Osteoblast (primary cell): ENCODE measurements around the gene SFXN3. TPM values are rescaled to one million over a fixed set of nuclear protein-coding genes. Genes with fewer than 3 reads are reported as not detected.

Experiments
- DNase-seq: peaks from one replicate; pipeline ENCODE4 v3.0.0; 2011; ENCODE audit warnings: low spot score, mixed read lengths; ENCODE audit not compliant: insufficient read length; ENCODE audit errors: missing footprints
- H2AFZ ChIP-seq: 2 replicates; pipeline ENCODE4 v1.6.0; 2011; ENCODE audit warnings: mild to moderate bottlenecking, low read length
- H3K27ac ChIP-seq: 2 replicates; pipeline ENCODE4 v1.5.1; 2011; ENCODE audit warnings: mild to moderate bottlenecking, low read depth, low read length, moderate library complexity
- H3K27me3 ChIP-seq: 2 replicates; pipeline ENCODE4 v1.6.0; 2012; ENCODE audit warnings: mild to moderate bottlenecking, control low read depth, inconsistent platforms, low read length, moderate library complexity; ENCODE audit not compliant: insufficient read depth
- H3K36me3 ChIP-seq: 2 replicates; pipeline ENCODE4 v1.5.1; 2011; ENCODE audit warnings: mild to moderate bottlenecking, low read length, control low read depth, moderate library complexity; ENCODE audit not compliant: insufficient read depth
- H3K4me1 ChIP-seq: 2 replicates; pipeline ENCODE4 v1.5.1; 2011; ENCODE audit warnings: mild to moderate bottlenecking, low read length, control low read depth, moderate library complexity; ENCODE audit not compliant: insufficient read depth
- H3K4me2 ChIP-seq: 2 replicates; pipeline ENCODE4 v1.6.0; 2011; ENCODE audit warnings: mild to moderate bottlenecking, low read length; ENCODE audit not compliant: insufficient read depth
- H3K4me3 ChIP-seq: fragments of 200-600 bp; sonication (generic); 3 replicates; pipeline ENCODE4 v1.5.1; 2012; ENCODE audit warnings: mild to moderate bottlenecking, low read length, inconsistent platforms; ENCODE audit not compliant: insufficient read depth
- H3K79me2 ChIP-seq: 2 replicates; pipeline ENCODE4 v1.6.0; 2012; ENCODE audit warnings: mild to moderate bottlenecking, low read length, control low read depth, inconsistent platforms; ENCODE audit not compliant: insufficient read depth
- H3K9me3 ChIP-seq: 2 replicates; pipeline ENCODE4 v1.5.1; 2011; ENCODE audit warnings: low read depth, low read length, control low read depth
- H4K20me1 ChIP-seq: 2 replicates; pipeline ENCODE4 v1.6.0; 2012; ENCODE audit warnings: mild to moderate bottlenecking, low read length, control low read depth; ENCODE audit not compliant: insufficient read depth
- CTCF ChIP-seq: IDR thresholded peaks from 2 replicates; pipeline ENCODE4 v1.5.1; 2011; ENCODE audit warnings: mild to moderate bottlenecking, low read depth, low read length, moderate library complexity; ENCODE audit errors: extremely low read depth
- total RNA-seq: library from RNA; depleted of rRNA; stranded (reverse); fragments of >200 nt; gene quantifications from 2 replicates; pipeline ENCODE4 v1.2.3, GENCODE V29; 2012

Gene SFXN3
- total RNA-seq, 1 donor, result 103 TPM

GRCh38 chr10:101073631-101074030 is 42.6 kb downstream of the SFXN3 start:
- no peak for TF ChIP-seq CTCF
- Histone ChIP-seq H3K36me3 (no peaks in the 10 kb centered on the region), H3K27me3 (peaks cover 44% of the 10 kb centered on the region)

GRCh38 chr10:101075775-101076174 is 44.7 kb downstream of the SFXN3 start:
- Histone ChIP-seq H2AFZ (no peak overlapping the region), H3K79me2 (no peaks in the 10 kb centered on the region), H3K4me1 (peaks cover 11% of the 10 kb centered on the region), H3K36me3 (no peaks in the 10 kb centered on the region), H4K20me1 (no peaks in the 10 kb centered on the region), H3K9me3 (no peaks in the 10 kb centered on the region), H3K4me3 (no peak overlapping the region), H3K27me3 (peaks cover 48% of the 10 kb centered on the region), H3K4me2 (no peak overlapping the region), H3K27ac (no peak overlapping the region)
- DNase-seq, result peak; percentile 27
- no peak for TF ChIP-seq CTCF

More at GRCh38 chr10:101073631-101074030, 42.6 kb downstream of the SFXN3 start:
- no peaks in the 10 kb centered on the region for H4K20me1 ChIP-seq
- no peak overlapping the region for H3K4me3 ChIP-seq
- peak; percentile 62 for DNase-seq
- H3K9me3 ChIP-seq, result no peaks in the 10 kb centered on the region
- no peak overlapping the region for H3K27ac ChIP-seq
- no peaks in the 10 kb centered on the region for H3K79me2 ChIP-seq
- H3K4me2 ChIP-seq, result no peak overlapping the region
- H2AFZ ChIP-seq, result no peak overlapping the region
- peaks cover 11% of the 10 kb centered on the region for H3K4me1 ChIP-seq

GRCh38 chr10:101076630-101077029 is 45.6 kb downstream of the SFXN3 start:
- Histone ChIP-seq H3K27ac (no peak overlapping the region), H3K79me2 (no peaks in the 10 kb centered on the region), H3K4me3 (no peak overlapping the region), H3K36me3 (no peaks in the 10 kb centered on the region), H3K9me3 (no peaks in the 10 kb centered on the region), H4K20me1 (peaks cover 3% of the 10 kb centered on the region), H3K4me1 (peaks cover 3% of the 10 kb centered on the region), H2AFZ (no peak overlapping the region), H3K27me3 (peaks cover 51% of the 10 kb centered on the region), H3K4me2 (no peak overlapping the region)
- TF ChIP-seq CTCF, result no peak
- no peak for DNase-seq

GRCh38 chr10:101079874-101080273 is 48.8 kb downstream of the SFXN3 start:
- peaks cover 44% of the 10 kb centered on the region for H3K27me3 ChIP-seq
- no peak overlapping the region for H3K4me2 ChIP-seq
- H2AFZ ChIP-seq, result no peak overlapping the region
- H3K4me1 ChIP-seq, result no peaks in the 10 kb centered on the region
- no peak for TF ChIP-seq CTCF
- DNase-seq, result no peak
- peaks cover 3% of the 10 kb centered on the region for H4K20me1 ChIP-seq
- no peaks in the 10 kb centered on the region for H3K9me3 ChIP-seq
- no peaks in the 10 kb centered on the region for H3K79me2 ChIP-seq
- H3K36me3 ChIP-seq, result no peaks in the 10 kb centered on the region
- no peak overlapping the region for H3K4me3 ChIP-seq
- H3K27ac ChIP-seq, result no peak overlapping the region
